ENCODE results near the gene AUP1. TPM values are rescaled to one million over a fixed set of nuclear protein-coding genes. Genes with fewer than 3 reads are reported as not detected.

Gene AUP1
- total RNA-seq, 1 experiment from 2014 or later: 154 TPM

DNA sequence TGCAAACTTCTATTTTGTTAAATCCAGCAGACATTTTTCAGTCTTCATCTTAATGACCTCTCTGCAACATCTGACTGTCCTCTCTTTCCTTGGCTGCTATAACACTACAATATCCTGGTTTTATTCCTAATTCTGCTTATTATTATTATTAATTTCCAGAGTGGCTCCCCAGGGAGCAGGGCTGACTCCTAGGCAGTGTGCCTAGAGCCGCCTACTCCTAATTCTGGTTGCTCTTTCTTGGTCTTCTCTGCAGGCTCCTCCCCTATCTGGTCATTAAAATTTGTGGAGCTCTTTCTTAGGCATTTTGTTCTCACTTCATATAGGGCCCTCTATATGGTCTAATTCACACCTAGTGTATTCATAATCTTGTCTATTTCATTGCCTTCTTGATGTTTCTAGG lies 13.5 kb upstream of the AUP1 start:
- CTCF ChIA-PET: no interaction called here
- TF ChIP-seq, protein P1, sequence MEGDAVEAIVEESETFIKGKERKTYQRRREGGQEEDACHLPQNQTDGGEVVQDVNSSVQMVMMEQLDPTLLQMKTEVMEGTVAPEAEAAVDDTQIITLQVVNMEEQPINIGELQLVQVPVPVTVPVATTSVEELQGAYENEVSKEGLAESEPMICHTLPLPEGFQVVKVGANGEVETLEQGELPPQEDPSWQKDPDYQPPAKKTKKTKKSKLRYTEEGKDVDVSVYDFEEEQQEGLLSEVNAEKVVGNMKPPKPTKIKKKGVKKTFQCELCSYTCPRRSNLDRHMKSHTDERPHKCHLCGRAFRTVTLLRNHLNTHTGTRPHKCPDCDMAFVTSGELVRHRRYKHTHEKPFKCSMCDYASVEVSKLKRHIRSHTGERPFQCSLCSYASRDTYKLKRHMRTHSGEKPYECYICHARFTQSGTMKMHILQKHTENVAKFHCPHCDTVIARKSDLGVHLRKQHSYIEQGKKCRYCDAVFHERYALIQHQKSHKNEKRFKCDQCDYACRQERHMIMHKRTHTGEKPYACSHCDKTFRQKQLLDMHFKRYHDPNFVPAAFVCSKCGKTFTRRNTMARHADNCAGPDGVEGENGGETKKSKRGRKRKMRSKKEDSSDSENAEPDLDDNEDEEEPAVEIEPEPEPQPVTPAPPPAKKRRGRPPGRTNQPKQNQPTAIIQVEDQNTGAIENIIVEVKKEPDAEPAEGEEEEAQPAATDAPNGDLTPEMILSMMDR (IDR thresholded peaks at IDR 0.05; ENCODE audit: insufficient read depth in 1 of 2, low read depth in 1 of 2, low read length in 1 of 2, severe bottlenecking in 1 of 2, unreplicated experiment in 1 of 2): no peak
- no TSS peak for BruUV-seq (replicated peaks)
- intact Hi-C loops (cut with micrococcal nuclease; ENCODE audit: unreplicated experiment): no loop called here
- no peak overlapping the region for H3K4me3 Mint-ChIP-seq (ENCODE audit: unreplicated experiment)
- no peaks in the 10 kb centered on the region for H3K27me3 Mint-ChIP-seq (ENCODE audit: insufficient read depth, unreplicated experiment)
- H3K9me3 ChIP-seq: no peaks in the 10 kb centered on the region
- POLR2A ChIA-PET: no interaction called here
- H3K36me3 ChIP-seq (ENCODE audit: control insufficient read depth, insufficient read depth, low read length): no peaks in the 10 kb centered on the region
- no peak for DNase-seq
- H3K27ac Mint-ChIP-seq (ENCODE audit: unreplicated experiment): no peak overlapping the region
- H3K4me3 ChIP-seq (ENCODE audit: low read depth, low read length): no peak overlapping the region
- H3K4me1 ChIP-seq: peaks cover 3% of the 10 kb centered on the region
- H3K9me3 Mint-ChIP-seq (ENCODE audit: unreplicated experiment): no peaks in the 10 kb centered on the region
- no peaks in the 10 kb centered on the region for H3K4me1 Mint-ChIP-seq (ENCODE audit: low read depth, unreplicated experiment)
- H3K36me3 Mint-ChIP-seq (ENCODE audit: insufficient read depth, unreplicated experiment): no peaks in the 10 kb centered on the region
- H3K27me3 ChIP-seq (replicated peaks; ENCODE audit: control insufficient read depth, insufficient read depth, low read length): no peaks in the 10 kb centered on the region

DNA sequence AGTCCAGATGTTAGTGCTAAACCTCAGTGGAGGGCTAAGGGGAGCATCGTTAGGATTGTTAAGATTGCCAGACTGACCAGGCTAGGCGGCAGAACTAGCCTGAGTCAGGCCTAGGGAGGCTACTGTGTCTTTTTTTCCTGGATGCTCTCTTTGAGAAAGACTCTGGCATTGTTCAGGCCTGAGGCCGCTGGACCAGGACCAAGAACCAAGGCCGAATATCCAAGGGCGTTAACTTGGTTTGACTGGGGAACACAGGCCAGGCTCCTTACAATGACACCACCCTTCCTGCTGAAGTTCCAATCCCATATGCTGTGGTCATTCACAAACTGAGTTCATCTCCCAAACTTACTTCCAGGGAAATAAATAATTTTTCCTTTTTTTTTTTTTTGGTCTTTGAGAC lies 10.8 kb upstream of the AUP1 start:
- H3K36me3 Mint-ChIP-seq (ENCODE audit: insufficient read depth, unreplicated experiment): no peaks in the 10 kb centered on the region
- intact Hi-C loops (cut with micrococcal nuclease; ENCODE audit: unreplicated experiment): no loop called here
- no peak overlapping the region for H3K4me3 Mint-ChIP-seq (ENCODE audit: unreplicated experiment)
- H3K4me1 ChIP-seq: no peaks in the 10 kb centered on the region; the same call in 1 of the 2 replicates
- H3K9me3 Mint-ChIP-seq (ENCODE audit: unreplicated experiment): no peaks in the 10 kb centered on the region
- no peaks in the 10 kb centered on the region for H3K9me3 ChIP-seq
- no peaks in the 10 kb centered on the region for H3K27me3 Mint-ChIP-seq (ENCODE audit: insufficient read depth, unreplicated experiment)
- POLR2A ChIA-PET: no interaction called here
- H3K27me3 ChIP-seq (replicated peaks; ENCODE audit: control insufficient read depth, insufficient read depth, low read length): no peaks in the 10 kb centered on the region
- no peak overlapping the region for H3K27ac Mint-ChIP-seq (ENCODE audit: unreplicated experiment)
- TF ChIP-seq, protein P1 (IDR thresholded peaks at IDR 0.05; ENCODE audit: insufficient read depth in 1 of 2, low read depth in 1 of 2, low read length in 1 of 2, severe bottlenecking in 1 of 2, unreplicated experiment in 1 of 2): no peak
- no peaks in the 10 kb centered on the region for H3K4me1 Mint-ChIP-seq (ENCODE audit: low read depth, unreplicated experiment)
- CTCF ChIA-PET: no interaction called here
- DNase-seq: peak in 1 of 2 experiments; percentile 13
- H3K4me3 ChIP-seq (ENCODE audit: low read depth, low read length): no peak overlapping the region
- H3K36me3 ChIP-seq (ENCODE audit: control insufficient read depth, insufficient read depth, low read length): no peaks in the 10 kb centered on the region
- no TSS peak for BruUV-seq (replicated peaks)

DNA sequence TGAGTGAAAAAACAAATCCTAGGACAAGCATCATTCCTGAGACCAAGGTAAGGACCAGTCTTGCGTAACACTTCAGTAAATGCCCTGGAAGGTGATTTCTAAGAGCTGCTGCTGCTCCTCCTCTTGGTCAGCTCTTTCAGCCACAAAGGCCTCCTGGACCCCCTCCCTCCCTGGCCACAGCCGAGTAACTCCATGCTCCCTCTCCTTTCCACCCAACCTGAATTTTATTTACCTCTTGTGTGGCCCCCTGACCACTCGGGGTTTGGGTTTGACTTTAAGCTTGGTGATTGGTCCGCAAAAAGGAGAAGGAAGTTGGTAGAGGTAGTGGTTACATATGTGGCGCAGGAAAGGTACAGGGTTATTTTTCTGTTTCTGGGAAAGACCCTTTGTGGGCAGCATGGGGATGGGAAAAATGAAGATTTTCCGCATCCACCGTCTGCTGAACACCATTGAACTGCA lies 9.4 kb upstream of the AUP1 start:
- Mint-ChIP-seq H3K4me1 (ENCODE audit: low read depth, unreplicated experiment) (no peaks in the 10 kb centered on the region), H3K27ac (ENCODE audit: unreplicated experiment) (no peak overlapping the region), H3K9me3 (ENCODE audit: unreplicated experiment) (no peaks in the 10 kb centered on the region), H3K4me3 (ENCODE audit: unreplicated experiment) (no peak overlapping the region), H3K27me3 (ENCODE audit: insufficient read depth, unreplicated experiment) (no peaks in the 10 kb centered on the region), H3K36me3 (ENCODE audit: insufficient read depth, unreplicated experiment) (no peaks in the 10 kb centered on the region)
- DNase-seq: no peak
- no peaks in the 10 kb centered on the region; the same call in 1 of the 2 replicates for H3K4me1 ChIP-seq
- TF ChIP-seq, protein P1 (IDR thresholded peaks at IDR 0.05; ENCODE audit: insufficient read depth in 1 of 2, low read depth in 1 of 2, low read length in 1 of 2, severe bottlenecking in 1 of 2, unreplicated experiment in 1 of 2): no peak
- ChIA-PET POLR2A (interaction anchor here (0.9 to 1.1 kb wide), 2 partner anchors 8 to 10 kb away, joined by 3 read pairs; no protein-coding TSS in a partner anchor), CTCF (interaction anchor here (0.6 to 1.0 kb wide), 2 partner anchors 36 to 82 kb away, joined by 3 to 9 read pairs; no protein-coding TSS in a partner anchor)
- intact Hi-C loops (cut with micrococcal nuclease; ENCODE audit: unreplicated experiment): no loop called here
- no peak overlapping the region for H3K4me3 ChIP-seq (ENCODE audit: low read depth, low read length)
- H3K9me3 ChIP-seq: no peaks in the 10 kb centered on the region
- H3K36me3 ChIP-seq (ENCODE audit: control insufficient read depth, insufficient read depth, low read length): no peaks in the 10 kb centered on the region
- H3K27me3 ChIP-seq (replicated peaks; ENCODE audit: control insufficient read depth, insufficient read depth, low read length): no peaks in the 10 kb centered on the region
- no TSS peak for BruUV-seq (replicated peaks)
